ENCODE results near the gene NKIRAS1. TPM values are rescaled to one million over a fixed set of nuclear protein-coding genes. Genes with fewer than 3 reads are reported as not detected.
A peak's percentile ranks its signal among the peaks of the same experiment; 100 is the strongest.

The NKIRAS1 gene
- total RNA-seq, result 10 to 100 TPM; 23.4 to 29.4 (median 26.8) TPM

GRCh38 chr3:23916886-23917678 is at the start of gene NKIRAS1, which contains the start of gene RPL15:
Gene NKIRAS1, minus strand, starts transcription at chr3:23916990. Its CDS starts 6,086 bp downstream, at chr3:23910904.
Gene RPL15, plus strand, starts transcription at chr3:23917132. Its CDS starts 728 bp downstream, at chr3:23917860.
- under 1% methylated on average over 24 of the region's 64 CpGs for WGBS
- intact Hi-C loops (cut with DNase I), result loop anchor here (2.0 kb wide), 2 partner anchors 30 to 50 kb away; no protein-coding TSS in a partner anchor
- Histone ChIP-seq H3K4me3 (peak within 1 kb of the TSS; percentile 71 to 85 (median 80)), H3K36me3 (peaks cover 0 to 43% (median 30%) of the 10 kb centered on the region in 4 donors), H3K4me1 (peaks cover 26 to 58% (median 48%) of the 10 kb centered on the region in 4 donors), H3K9me3 (no peaks in the 10 kb centered on the region), H3K27me3 (no peaks in the 10 kb centered on the region), H3K27ac (replicated peaks in 1 of 4) (peak within 1 kb of the TSS; percentile 88 to 96 (median 92))
- DNase-seq (ENCODE audit: extremely low spot score), result peak; percentile 99
- no peak for TF ChIP-seq EP300 (IDR thresholded peaks at IDR 0.05)
- peak; percentile 100 for TF ChIP-seq POLR2AphosphoS5 (IDR thresholded peaks at IDR 0.05)
- TF ChIP-seq CTCF (IDR thresholded peaks at IDR 0.05), result peak; percentile 34 to 67 (median 51)
- peak; percentile 98 for TF ChIP-seq POLR2A (IDR thresholded peaks at IDR 0.05; ENCODE audit: low read depth)

- Histone ChIP-seq H3K9me3 (no peaks in the 10 kb centered on the region), H3K27ac (replicated peaks in 1 of 4) (peak overlapping the region in 3 of 4 donors; percentile 45 to 49 (median 47)), H3K4me1 (peaks cover 23 to 65% (median 47%) of the 10 kb centered on the region in 4 donors), H3K4me3 (no peak overlapping the region), H3K36me3 (peaks cover 12 to 89% (median 56%) of the 10 kb centered on the region in 4 donors), H3K27me3 (no peaks in the 10 kb centered on the region)
- no peak for TF ChIP-seq POLR2A (IDR thresholded peaks at IDR 0.05; ENCODE audit: low read depth)
- no peak for TF ChIP-seq CTCF (IDR thresholded peaks at IDR 0.05)
- TF ChIP-seq EP300 (IDR thresholded peaks at IDR 0.05), result no peak
- TF ChIP-seq POLR2AphosphoS5 (IDR thresholded peaks at IDR 0.05), result no peak
- WGBS, result 47% methylated on average over 1 of the region's 1 CpG
- DNase-seq (ENCODE audit: extremely low spot score), result no peak
- intact Hi-C loops (cut with DNase I), result loop anchor here (2.0 kb wide), 1 partner anchor 50 kb away; the partner anchor contains the start of genes NKIRAS1 and RPL15
Measured at GRCh38 chr3:23966328-23966727, 49.5 kb upstream of the NKIRAS1 start.

GRCh38 chr3:23964537-23965235 is 47.9 kb upstream of the NKIRAS1 start:
- TF ChIP-seq POLR2AphosphoS5 (IDR thresholded peaks at IDR 0.05) (no peak), CTCF (IDR thresholded peaks at IDR 0.05) (no peak), EP300 (IDR thresholded peaks at IDR 0.05) (no peak), POLR2A (IDR thresholded peaks at IDR 0.05; ENCODE audit: low read depth) (no peak)
- Histone ChIP-seq H3K9me3 (no peaks in the 10 kb centered on the region), H3K4me3 (no peak overlapping the region), H3K36me3 (peaks cover 12 to 91% (median 60%) of the 10 kb centered on the region in 4 donors), H3K4me1 (peaks cover 23 to 73% (median 54%) of the 10 kb centered on the region in 4 donors), H3K27ac (replicated peaks in 1 of 4) (peak overlapping the region in 3 of 4 donors; percentile 52 to 59 (median 53)), H3K27me3 (no peaks in the 10 kb centered on the region)
- 54% methylated on average over 3 of the region's 3 CpGs for WGBS
- no peak for DNase-seq (ENCODE audit: extremely low spot score)
- intact Hi-C loops (cut with DNase I), result no loop called here

- intact Hi-C loops (cut with DNase I), result no loop called here
- 93% methylated on average over 5 of the region's 5 CpGs for WGBS
- Histone ChIP-seq H3K36me3 (peaks cover 12 to 69% (median 43%) of the 10 kb centered on the region in 4 donors), H3K4me1 (peaks cover 27 to 71% (median 64%) of the 10 kb centered on the region in 4 donors), H3K4me3 (no peak overlapping the region), H3K9me3 (no peaks in the 10 kb centered on the region), H3K27me3 (no peaks in the 10 kb centered on the region), H3K27ac (replicated peaks in 1 of 4) (peak overlapping the region in 2 of 4 donors; percentile 20 to 72)
- TF ChIP-seq POLR2AphosphoS5 (IDR thresholded peaks at IDR 0.05) (no peak), EP300 (IDR thresholded peaks at IDR 0.05) (no peak), POLR2A (IDR thresholded peaks at IDR 0.05; ENCODE audit: low read depth) (no peak), CTCF (IDR thresholded peaks at IDR 0.05) (no peak)
- DNase-seq (ENCODE audit: extremely low spot score), result no peak
Measured at GRCh38 chr3:23961913-23962312, 45.1 kb upstream of the NKIRAS1 start.

Data from esophagus muscularis mucosa (tissue), 4 donors.